GM20431 (cell line): ENCODE results near the gene PLS1.
"Not testable (repeated sequence)": the region's sequence is repeated elsewhere in the genome, so short reads cannot be mapped to it uniquely, and the experiment has no call there.

Experiments
- in situ Hi-C: fragments of 300-500 bp; cut with MseI, MboI; formaldehyde crosslinking; loops from one replicate; pipeline ENCODE4 v1.15.0; 2020; ENCODE audit warnings: low sequenced_read_pairs; ENCODE audit not compliant: unreplicated experiment

The PLS1 gene

GRCh38 chr3:142595951-142596725 is at the start of gene PLS1:
Gene PLS1 (plus strand): TSS chr3:142596393. CDS start chr3:142664238, 67,845 bp downstream.
- in situ Hi-C loops = loop anchor here (25.0 kb wide), 1 partner anchor 391 kb away; no protein-coding TSS in a partner anchor

- in situ Hi-C loops = no loop called here
Measured at GRCh38 chr3:142549986-142550385, 46.2 kb upstream of the PLS1 start.

- in situ Hi-C loops = not testable (repeated sequence)
Measured at GRCh38 chr3:142552579-142552978, 43.6 kb upstream of the PLS1 start.

GRCh38 chr3:142553741-142554140 is 42.5 kb upstream of the PLS1 start:
- in situ Hi-C loops = no loop called here

GRCh38 chr3:142560118-142560517 is 36.1 kb upstream of the PLS1 start:
- in situ Hi-C loops = no loop called here

- in situ Hi-C loops = no loop called here
Measured at GRCh38 chr3:142563496-142563997, 32.6 kb upstream of the PLS1 start.

- in situ Hi-C loops = no loop called here
Measured at GRCh38 chr3:142566096-142566495, 30.1 kb upstream of the PLS1 start.

- in situ Hi-C loops = no loop called here
Measured at GRCh38 chr3:142568393-142569017, 27.7 kb upstream of the PLS1 start.

- in situ Hi-C loops = not testable (repeated sequence)
Measured at GRCh38 chr3:142569422-142569821, 26.8 kb upstream of the PLS1 start.

GRCh38 chr3:142574223-142574622 is 22.0 kb upstream of the PLS1 start:
- in situ Hi-C loops = not testable (repeated sequence)

GRCh38 chr3:142574665-142575064 is 21.5 kb upstream of the PLS1 start:
- in situ Hi-C loops = loop anchor here (25.0 kb wide), 1 partner anchor 413 kb away; no protein-coding TSS in a partner anchor

GRCh38 chr3:142576792-142577191 is 19.4 kb upstream of the PLS1 start:
- in situ Hi-C loops = loop anchor here (25.0 kb wide), 1 partner anchor 411 kb away; no protein-coding TSS in a partner anchor

- in situ Hi-C loops = loop anchor here (25.0 kb wide), 1 partner anchor 409 kb away; no protein-coding TSS in a partner anchor
Measured at GRCh38 chr3:142577696-142578328, 18.4 kb upstream of the PLS1 start.

- in situ Hi-C loops = loop anchor here (25.0 kb wide), 1 partner anchor 409 kb away; no protein-coding TSS in a partner anchor
Measured at GRCh38 chr3:142578329-142579223, 17.6 kb upstream of the PLS1 start, which contains the start of gene ATR. Gene ATR (minus strand): TSS chr3:142578733. CDS start chr3:142578704, 29 bp downstream.

GRCh38 chr3:142580061-142580423 is 16.2 kb upstream of the PLS1 start:
- in situ Hi-C loops = loop anchor here (25.0 kb wide), 1 partner anchor 407 kb away; no protein-coding TSS in a partner anchor

- in situ Hi-C loops = loop anchor here (25.0 kb wide), 1 partner anchor 406 kb away; no protein-coding TSS in a partner anchor
Measured at GRCh38 chr3:142581070-142581469, 15.1 kb upstream of the PLS1 start.

GRCh38 chr3:142586803-142587406 is 9.3 kb upstream of the PLS1 start:
- in situ Hi-C loops = loop anchor here (25.0 kb wide), 1 partner anchor 400 kb away; no protein-coding TSS in a partner anchor

GRCh38 chr3:142588703-142589102 is 7.5 kb upstream of the PLS1 start:
- in situ Hi-C loops = loop anchor here (25.0 kb wide), 1 partner anchor 399 kb away; no protein-coding TSS in a partner anchor

GRCh38 chr3:142592268-142592667 is 3.9 kb upstream of the PLS1 start:
- in situ Hi-C loops = loop anchor here (25.0 kb wide), 1 partner anchor 395 kb away; no protein-coding TSS in a partner anchor
